ENCODE data around the gene SPRED3. TPM values are rescaled to one million over a fixed set of nuclear protein-coding genes. Genes with fewer than 3 reads are reported as not detected.

SPRED3 gene
- total and polyA plus RNA-seq, 4 donors, result under 0.01 to 0.09 TPM; not detected in 2

DNA sequence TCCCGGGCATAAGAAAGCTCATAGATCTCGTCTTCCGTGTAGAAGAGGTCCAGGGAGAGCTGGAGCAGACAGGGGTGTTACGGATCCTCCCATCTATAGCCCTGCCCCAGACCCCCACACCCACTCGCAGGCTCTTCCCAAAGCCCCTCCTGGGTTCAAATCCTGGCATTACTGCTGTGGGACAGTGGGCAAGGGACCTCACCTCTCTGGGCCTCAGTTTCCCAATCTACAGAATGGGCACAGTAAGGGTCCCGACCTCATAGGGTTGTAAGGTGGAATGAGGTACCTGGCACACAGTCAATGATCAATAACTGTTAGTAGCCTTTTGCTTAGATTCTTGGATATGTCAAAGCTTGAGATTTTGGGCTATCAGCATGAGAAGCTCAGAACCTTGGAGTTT is 24.9 kb downstream of the SPRED3 start:
- Histone ChIP-seq H3K27me3 (ENCODE audit: control insufficient read depth in 4 of 4, insufficient read depth in 4 of 4, low read length in 3 of 4) (no peaks in the 10 kb centered on the region), H3K4me1 (ENCODE audit: control insufficient read depth in 4 of 4, insufficient read depth in 4 of 4, low read length in 3 of 4) (peaks cover 0 to 4% (median 0%) of the 10 kb centered on the region in 4 donors), H3K9me3 (ENCODE audit: control insufficient read depth in 4 of 4, low read length in 3 of 4) (no peaks in the 10 kb centered on the region), H3K4me3 (ENCODE audit: low read depth in 1 of 3, low read length in 3 of 3) (no peak overlapping the region), H3K36me3 (ENCODE audit: control insufficient read depth in 4 of 4, insufficient read depth in 3 of 4, low read depth in 1 of 4, low read length in 3 of 4) (no peaks in the 10 kb centered on the region), H3K9ac (ENCODE audit: low read depth in 1 of 2, low read length in 2 of 2) (no peak overlapping the region), H3K27ac (ENCODE audit: low read depth in 1 of 2, low read length in 2 of 2) (no peak overlapping the region)
- TF ChIP-seq CTCF (IDR thresholded peaks at IDR 0.05; ENCODE audit: low read depth, low read length, missing input control) (no peak), HNF4A (conservative IDR thresholded peaks at IDR 0.05) (no peak), ATF3 (IDR thresholded peaks at IDR 0.05) (no peak), EGR1 (IDR thresholded peaks at IDR 0.05; ENCODE audit: low read depth in 2 of 2) (no peak), GABPA (IDR thresholded peaks at IDR 0.05 in 1 of 2, conservative IDR thresholded peaks at IDR 0.05 in 1 of 2) (no peak), FOXA1 (IDR thresholded peaks at IDR 0.05) (no peak), YY1 (IDR thresholded peaks at IDR 0.05) (no peak), NR2F2 (IDR thresholded peaks at IDR 0.05) (no peak), HNF4G (IDR thresholded peaks at IDR 0.05) (no peak), ZBTB33 (IDR thresholded peaks at IDR 0.05) (no peak), TAF1 (conservative IDR thresholded peaks at IDR 0.05) (no peak), RXRA (IDR thresholded peaks at IDR 0.05) (no peak), SP1 (IDR thresholded peaks at IDR 0.05) (no peak), FOXA2 (IDR thresholded peaks at IDR 0.05) (no peak)
- DNase-seq (ENCODE audit: low spot score), result no peak
- 93% methylated on average over 6 of the region's 6 CpGs for WGBS

DNA sequence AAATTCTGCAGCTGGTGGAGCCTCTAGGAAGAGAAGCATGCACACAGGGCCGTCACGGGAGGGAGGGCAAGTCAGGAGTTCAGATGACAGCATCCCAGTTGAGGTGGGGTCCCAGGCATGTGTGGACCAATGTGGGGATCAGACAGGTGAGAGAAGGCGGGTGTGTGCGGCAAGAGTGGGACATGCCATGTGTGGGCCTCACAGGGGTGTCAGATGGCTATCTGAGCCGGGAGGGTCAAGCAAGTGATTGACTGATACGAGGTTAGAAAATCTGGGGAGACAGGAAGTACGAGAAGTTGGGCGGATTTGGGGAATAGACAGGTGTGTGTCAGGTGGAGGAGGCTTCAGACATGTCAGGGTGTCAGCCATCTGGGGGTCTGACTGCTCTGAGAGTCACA is 28.6 kb downstream of the SPRED3 start:
- H3K27ac ChIP-seq (ENCODE audit: low read depth in 1 of 2, low read length in 2 of 2), result no peak overlapping the region
- no peaks in the 10 kb centered on the region for H3K27me3 ChIP-seq (ENCODE audit: control insufficient read depth in 4 of 4, insufficient read depth in 4 of 4, low read length in 3 of 4)
- H3K9ac ChIP-seq (ENCODE audit: low read depth in 1 of 2, low read length in 2 of 2), result no peak overlapping the region
- no peaks in the 10 kb centered on the region for H3K36me3 ChIP-seq (ENCODE audit: control insufficient read depth in 4 of 4, insufficient read depth in 3 of 4, low read depth in 1 of 4, low read length in 3 of 4)
- no peaks in the 10 kb centered on the region for H3K9me3 ChIP-seq (ENCODE audit: control insufficient read depth in 4 of 4, low read length in 3 of 4)
- WGBS, result 84% methylated on average over 8 of the region's 8 CpGs
- H3K4me3 ChIP-seq (ENCODE audit: low read depth in 1 of 3, low read length in 3 of 3), result no peak overlapping the region
- H3K4me1 ChIP-seq (ENCODE audit: control insufficient read depth in 4 of 4, insufficient read depth in 4 of 4, low read length in 3 of 4), result peaks cover 0 to 4% (median 0%) of the 10 kb centered on the region in 4 donors
- DNase-seq (ENCODE audit: low spot score), result no peak
- no peak for TF ChIP-seq ZBTB33 (IDR thresholded peaks at IDR 0.05)
- no peak for TF ChIP-seq RAD21 (IDR thresholded peaks at IDR 0.05)
- no peak for TF ChIP-seq EGR1 (IDR thresholded peaks at IDR 0.05; ENCODE audit: low read depth in 2 of 2)
- TF ChIP-seq NR2F2 (IDR thresholded peaks at IDR 0.05), result no peak
- TF ChIP-seq RXRA (IDR thresholded peaks at IDR 0.05), result no peak
- TF ChIP-seq SP1 (IDR thresholded peaks at IDR 0.05), result no peak
- TF ChIP-seq FOXA2 (IDR thresholded peaks at IDR 0.05), result no peak
- TF ChIP-seq CTCF (IDR thresholded peaks at IDR 0.05; ENCODE audit: low read depth, low read length, missing input control), result no peak
- no peak for TF ChIP-seq FOXA1 (IDR thresholded peaks at IDR 0.05)
- TF ChIP-seq HNF4A (conservative IDR thresholded peaks at IDR 0.05), result no peak
- TF ChIP-seq HNF4G (IDR thresholded peaks at IDR 0.05), result no peak
- TF ChIP-seq GABPA (IDR thresholded peaks at IDR 0.05 in 1 of 2, conservative IDR thresholded peaks at IDR 0.05 in 1 of 2), result no peak
- no peak for TF ChIP-seq ATF3 (IDR thresholded peaks at IDR 0.05)
- TF ChIP-seq, protein P1, sequence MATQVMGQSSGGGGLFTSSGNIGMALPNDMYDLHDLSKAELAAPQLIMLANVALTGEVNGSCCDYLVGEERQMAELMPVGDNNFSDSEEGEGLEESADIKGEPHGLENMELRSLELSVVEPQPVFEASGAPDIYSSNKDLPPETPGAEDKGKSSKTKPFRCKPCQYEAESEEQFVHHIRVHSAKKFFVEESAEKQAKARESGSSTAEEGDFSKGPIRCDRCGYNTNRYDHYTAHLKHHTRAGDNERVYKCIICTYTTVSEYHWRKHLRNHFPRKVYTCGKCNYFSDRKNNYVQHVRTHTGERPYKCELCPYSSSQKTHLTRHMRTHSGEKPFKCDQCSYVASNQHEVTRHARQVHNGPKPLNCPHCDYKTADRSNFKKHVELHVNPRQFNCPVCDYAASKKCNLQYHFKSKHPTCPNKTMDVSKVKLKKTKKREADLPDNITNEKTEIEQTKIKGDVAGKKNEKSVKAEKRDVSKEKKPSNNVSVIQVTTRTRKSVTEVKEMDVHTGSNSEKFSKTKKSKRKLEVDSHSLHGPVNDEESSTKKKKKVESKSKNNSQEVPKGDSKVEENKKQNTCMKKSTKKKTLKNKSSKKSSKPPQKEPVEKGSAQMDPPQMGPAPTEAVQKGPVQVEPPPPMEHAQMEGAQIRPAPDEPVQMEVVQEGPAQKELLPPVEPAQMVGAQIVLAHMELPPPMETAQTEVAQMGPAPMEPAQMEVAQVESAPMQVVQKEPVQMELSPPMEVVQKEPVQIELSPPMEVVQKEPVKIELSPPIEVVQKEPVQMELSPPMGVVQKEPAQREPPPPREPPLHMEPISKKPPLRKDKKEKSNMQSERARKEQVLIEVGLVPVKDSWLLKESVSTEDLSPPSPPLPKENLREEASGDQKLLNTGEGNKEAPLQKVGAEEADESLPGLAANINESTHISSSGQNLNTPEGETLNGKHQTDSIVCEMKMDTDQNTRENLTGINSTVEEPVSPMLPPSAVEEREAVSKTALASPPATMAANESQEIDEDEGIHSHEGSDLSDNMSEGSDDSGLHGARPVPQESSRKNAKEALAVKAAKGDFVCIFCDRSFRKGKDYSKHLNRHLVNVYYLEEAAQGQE (IDR thresholded peaks at IDR 0.05), result no peak
- TF ChIP-seq, protein P2, sequence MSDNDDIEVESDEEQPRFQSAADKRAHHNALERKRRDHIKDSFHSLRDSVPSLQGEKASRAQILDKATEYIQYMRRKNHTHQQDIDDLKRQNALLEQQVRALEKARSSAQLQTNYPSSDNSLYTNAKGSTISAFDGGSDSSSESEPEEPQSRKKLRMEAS (IDR thresholded peaks at IDR 0.05), result no peak
- no peak for TF ChIP-seq JUND (IDR thresholded peaks at IDR 0.05)
- no peak for TF ChIP-seq YY1 (IDR thresholded peaks at IDR 0.05)
- no peak for TF ChIP-seq TAF1 (conservative IDR thresholded peaks at IDR 0.05)

All from liver (tissue), 9 donors.